ENCODE results near the gene RMC1.

DNA sequence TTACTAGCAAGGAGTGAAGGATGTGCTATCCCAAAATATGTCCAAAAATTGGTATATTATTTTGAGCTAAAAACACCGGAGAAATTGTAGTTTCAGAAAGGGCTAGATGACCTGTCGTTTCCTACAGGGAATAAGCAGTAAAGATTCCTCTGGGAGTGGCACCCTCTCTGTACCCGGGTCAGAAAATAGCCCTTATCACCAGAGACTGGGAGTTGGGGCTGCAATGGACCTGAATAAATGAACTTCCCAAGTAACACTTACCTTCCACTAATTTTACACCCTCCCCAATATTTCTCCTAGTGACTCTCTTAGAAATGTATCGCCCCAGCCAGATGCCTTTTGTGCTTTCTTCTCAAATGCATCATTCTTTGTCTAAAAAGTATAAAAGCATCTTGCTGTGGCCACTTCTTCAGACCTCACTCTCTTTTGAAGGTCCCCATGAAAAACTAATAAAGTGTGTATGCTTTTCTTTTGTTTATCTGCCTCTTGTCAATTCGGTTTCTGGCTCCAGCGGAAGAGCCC, 734 bp upstream of the RMC1 start:
- TF ChIP-seq POLR2A (IDR thresholded peaks at IDR 0.05) = no peak
- TF ChIP-seq POLR2AphosphoS5 (IDR thresholded peaks at IDR 0.05) = no peak
- TF ChIP-seq, protein P1, sequence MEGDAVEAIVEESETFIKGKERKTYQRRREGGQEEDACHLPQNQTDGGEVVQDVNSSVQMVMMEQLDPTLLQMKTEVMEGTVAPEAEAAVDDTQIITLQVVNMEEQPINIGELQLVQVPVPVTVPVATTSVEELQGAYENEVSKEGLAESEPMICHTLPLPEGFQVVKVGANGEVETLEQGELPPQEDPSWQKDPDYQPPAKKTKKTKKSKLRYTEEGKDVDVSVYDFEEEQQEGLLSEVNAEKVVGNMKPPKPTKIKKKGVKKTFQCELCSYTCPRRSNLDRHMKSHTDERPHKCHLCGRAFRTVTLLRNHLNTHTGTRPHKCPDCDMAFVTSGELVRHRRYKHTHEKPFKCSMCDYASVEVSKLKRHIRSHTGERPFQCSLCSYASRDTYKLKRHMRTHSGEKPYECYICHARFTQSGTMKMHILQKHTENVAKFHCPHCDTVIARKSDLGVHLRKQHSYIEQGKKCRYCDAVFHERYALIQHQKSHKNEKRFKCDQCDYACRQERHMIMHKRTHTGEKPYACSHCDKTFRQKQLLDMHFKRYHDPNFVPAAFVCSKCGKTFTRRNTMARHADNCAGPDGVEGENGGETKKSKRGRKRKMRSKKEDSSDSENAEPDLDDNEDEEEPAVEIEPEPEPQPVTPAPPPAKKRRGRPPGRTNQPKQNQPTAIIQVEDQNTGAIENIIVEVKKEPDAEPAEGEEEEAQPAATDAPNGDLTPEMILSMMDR (IDR thresholded peaks at IDR 0.05) = no peak

All from upper lobe of left lung (tissue), 4 donors.